ENCODE measurements around the gene LDLR. TPM values are rescaled to one million over a fixed set of nuclear protein-coding genes. Genes with fewer than 3 reads are reported as not detected.
"Not testable (repeated sequence)": the region's sequence is repeated elsewhere in the genome, so short reads cannot be mapped to it uniquely, and the experiment has no call there.

Gene LDLR
- total RNA-seq, 2 donors from 2014 or later: 179 to 194 TPM

- H3K4me3 Mint-ChIP-seq; H3K27ac Mint-ChIP-seq; DNase-seq (ENCODE audit: low spot score); H3K36me3 Mint-ChIP-seq; ATAC-seq; H3K27me3 Mint-ChIP-seq; H3K9me3 Mint-ChIP-seq; H3K4me1 Mint-ChIP-seq (ENCODE audit: low read depth in 2 of 2): not testable (repeated sequence)
Measured at GRCh38 chr19:11124157-11124556, 34.9 kb downstream of the LDLR start.

- ATAC-seq (peak; percentile 67 to 71), DNase-seq (ENCODE audit: low spot score) (peak; percentile 69)
- Mint-ChIP-seq H3K9me3 (no peaks in the 10 kb centered on the region), H3K36me3 (no peaks in the 10 kb centered on the region), H3K4me1 (ENCODE audit: low read depth in 2 of 2) (peaks cover 0 to 7% of the 10 kb centered on the region in 2 donors), H3K27ac (no peak overlapping the region), H3K4me3 (no peak overlapping the region), H3K27me3 (no peaks in the 10 kb centered on the region)
Measured at GRCh38 chr19:11125994-11126685, 36.9 kb downstream of the LDLR start.

GRCh38 chr19:11127905-11128304 is 38.6 kb downstream of the LDLR start:
- no peak overlapping the region for H3K27ac Mint-ChIP-seq
- DNase-seq (ENCODE audit: low spot score): no peak
- H3K36me3 Mint-ChIP-seq: no peaks in the 10 kb centered on the region
- no peaks in the 10 kb centered on the region for H3K9me3 Mint-ChIP-seq
- no peaks in the 10 kb centered on the region for H3K27me3 Mint-ChIP-seq
- no peak for ATAC-seq
- H3K4me1 Mint-ChIP-seq (ENCODE audit: low read depth in 2 of 2): peaks cover 0 to 7% of the 10 kb centered on the region in 2 donors
- no peak overlapping the region for H3K4me3 Mint-ChIP-seq

GRCh38 chr19:11130824-11131455 is 41.7 kb downstream of the LDLR start:
- Mint-ChIP-seq H3K9me3 (no peaks in the 10 kb centered on the region), H3K4me1 (ENCODE audit: low read depth in 2 of 2) (peaks cover 0 to 7% of the 10 kb centered on the region in 2 donors), H3K27me3 (no peaks in the 10 kb centered on the region), H3K4me3 (no peak overlapping the region), H3K27ac (peak overlapping the region in 1 of 2 donors; percentile 45), H3K36me3 (no peaks in the 10 kb centered on the region)
- DNase-seq (ENCODE audit: low spot score) (peak; percentile 69), ATAC-seq (peak; percentile 72 to 81)

GRCh38 chr19:11131471-11131870 is 42.2 kb downstream of the LDLR start:
- Mint-ChIP-seq H3K9me3 (no peaks in the 10 kb centered on the region), H3K4me3 (no peak overlapping the region), H3K27me3 (no peaks in the 10 kb centered on the region), H3K36me3 (no peaks in the 10 kb centered on the region), H3K27ac (peak overlapping the region in 1 of 2 donors; percentile 45), H3K4me1 (ENCODE audit: low read depth in 2 of 2) (peaks cover 0 to 5% of the 10 kb centered on the region in 2 donors)
- DNase-seq (ENCODE audit: low spot score) (no peak), ATAC-seq (no peak)

- Mint-ChIP-seq H3K36me3 (no peaks in the 10 kb centered on the region), H3K4me3 (no peak overlapping the region), H3K27me3 (no peaks in the 10 kb centered on the region), H3K27ac (peak overlapping the region in 1 of 2 donors; percentile 51), H3K9me3 (no peaks in the 10 kb centered on the region), H3K4me1 (ENCODE audit: low read depth in 2 of 2) (peaks cover 6 to 7% of the 10 kb centered on the region in 2 donors)
- ATAC-seq (no peak), DNase-seq (ENCODE audit: low spot score) (no peak)
Measured at GRCh38 chr19:11136400-11137101, 47.3 kb downstream of the LDLR start.

- no peaks in the 10 kb centered on the region for H3K36me3 Mint-ChIP-seq
Measured at GRCh38 chr19:11137542-11138384, 48.5 kb downstream of the LDLR start.

GRCh38 chr19:11138601-11139300 is 49.5 kb downstream of the LDLR start:
- no peak overlapping the region for H3K4me3 Mint-ChIP-seq

More at GRCh38 chr19:11137542-11138384, 48.5 kb downstream of the LDLR start:
- ATAC-seq (peak; percentile 59 to 67), DNase-seq (ENCODE audit: low spot score) (no peak)
- Mint-ChIP-seq H3K27me3 (no peaks in the 10 kb centered on the region), H3K4me1 (ENCODE audit: low read depth in 2 of 2) (peaks cover 6 to 7% of the 10 kb centered on the region in 2 donors), H3K9me3 (no peaks in the 10 kb centered on the region), H3K27ac (peak overlapping the region in 1 of 2 donors; percentile 55), H3K4me3 (peak overlapping the region; percentile 76)

GRCh38 chr19:11140023-11140538 is 50.8 kb downstream of the LDLR start:
- not testable (repeated sequence) for H3K36me3 Mint-ChIP-seq, H3K9me3 Mint-ChIP-seq, ATAC-seq

More at GRCh38 chr19:11138601-11139300, 49.5 kb downstream of the LDLR start:
- Mint-ChIP-seq H3K27ac (no peak overlapping the region), H3K27me3 (no peaks in the 10 kb centered on the region), H3K36me3 (no peaks in the 10 kb centered on the region), H3K9me3 (no peaks in the 10 kb centered on the region), H3K4me1 (ENCODE audit: low read depth in 2 of 2) (peaks cover 6 to 7% of the 10 kb centered on the region in 2 donors)
- ATAC-seq: peak; percentile 21 to 34
- no peak for DNase-seq (ENCODE audit: low spot score)

GRCh38 chr19:11140896-11141295 is 51.6 kb downstream of the LDLR start:
- Mint-ChIP-seq H3K4me1 (ENCODE audit: low read depth in 2 of 2) (peaks cover 6 to 7% of the 10 kb centered on the region in 2 donors), H3K36me3 (no peaks in the 10 kb centered on the region), H3K27ac (no peak overlapping the region), H3K27me3 (no peaks in the 10 kb centered on the region), H3K9me3 (no peaks in the 10 kb centered on the region), H3K4me3 (no peak overlapping the region)
- no peak for ATAC-seq
- DNase-seq (ENCODE audit: low spot score): no peak

More at GRCh38 chr19:11140023-11140538, 50.8 kb downstream of the LDLR start:
- H3K27ac Mint-ChIP-seq: peak overlapping the region in 1 of 2 donors; percentile 21
- not testable (repeated sequence) for DNase-seq (ENCODE audit: low spot score); H3K27me3 Mint-ChIP-seq; H3K4me3 Mint-ChIP-seq; H3K4me1 Mint-ChIP-seq (ENCODE audit: low read depth in 2 of 2)

- no peak overlapping the region for H3K27ac Mint-ChIP-seq
- H3K27me3 Mint-ChIP-seq: no peaks in the 10 kb centered on the region
- ATAC-seq: no peak
- H3K4me3 Mint-ChIP-seq: no peak overlapping the region
- H3K9me3 Mint-ChIP-seq: no peaks in the 10 kb centered on the region
- H3K36me3 Mint-ChIP-seq: no peaks in the 10 kb centered on the region
- no peak for DNase-seq (ENCODE audit: low spot score)
- peaks cover 6 to 7% of the 10 kb centered on the region in 2 donors for H3K4me1 Mint-ChIP-seq (ENCODE audit: low read depth in 2 of 2)
Measured at GRCh38 chr19:11141937-11142527, 52.8 kb downstream of the LDLR start.

- H3K4me3 Mint-ChIP-seq: no peak overlapping the region
- H3K9me3 Mint-ChIP-seq: no peaks in the 10 kb centered on the region
- no peaks in the 10 kb centered on the region for H3K27me3 Mint-ChIP-seq
- no peaks in the 10 kb centered on the region for H3K36me3 Mint-ChIP-seq
- peak in 1 of 2 donors; percentile 21 for ATAC-seq
- no peak for DNase-seq (ENCODE audit: low spot score)
- no peak overlapping the region for H3K27ac Mint-ChIP-seq
- H3K4me1 Mint-ChIP-seq (ENCODE audit: low read depth in 2 of 2): peaks cover 5% of the 10 kb centered on the region in 2 donors
Measured at GRCh38 chr19:11142528-11143171, 53.4 kb downstream of the LDLR start.
